B cell (primary cell): ENCODE measurements around the gene CORO2B. TPM values are rescaled to one million over a fixed set of nuclear protein-coding genes. Genes with fewer than 3 reads are reported as not detected.

ENCODE experiments used
- ATAC-seq: fragments of 200-7000 bp; cut with Tn5 transposase; one replicate; pipeline ENCODE4 v1.10.0; 2021; ENCODE audit warnings: low read depth, mild to moderate bottlenecking, moderate number of reproducible peaks, moderate library complexity
- CTCF ChIA-PET: fragments of 350-600 bp; sonication (Branson Sonifier 250); formaldehyde crosslinking; loops from one replicate; lab custom pipeline; 2021; ENCODE audit warnings: antibody characterized with exemption, inconsistent platforms; lab: Charles Lee
- POLR2A ChIA-PET: fragments of 350-600 bp; sonication (Branson Sonifier 250); formaldehyde crosslinking; loops from one replicate; lab custom pipeline; 2021; ENCODE audit warnings: antibody characterized with exemption; lab: Charles Lee
- DNase-seq: peaks from one replicate; pipeline ENCODE4 v3.0.0; 2013
- H2AFZ ChIP-seq: 2 replicates; pipeline ENCODE4 v1.6.1; 2012; ENCODE audit warnings: mild to moderate bottlenecking, low read depth, low read length; ENCODE audit not compliant: insufficient read depth, poor library complexity, severe bottlenecking
- H3K27ac ChIP-seq, 2 donors: 1 replicate in 1 of 2; 2 replicates in 1 of 2; pipeline ENCODE4 v1.5.1; 2012 to 2013; ENCODE audit warnings: low read length in 2 of 2, mild to moderate bottlenecking in 2 of 2, moderate library complexity in 1 of 2
- H3K27me3 ChIP-seq, 4 experiments: fragments of 200-600 bp in 1 of 4; sonication (generic) in 1 of 4; replicated peaks in 1 of 4; 1 replicate in 2 of 4; 2 replicates in 2 of 4; pipeline versions ENCODE4 v1.6.1 to v1.7.0; 2013 to 2016; ENCODE audit warnings: low read length in 3 of 4, mild to moderate bottlenecking in 2 of 4, mixed read lengths in 1 of 4, moderate library complexity in 1 of 4; ENCODE audit not compliant: insufficient read depth in 4 of 4, control insufficient read depth in 3 of 4; ENCODE audit errors: control extremely low read depth in 1 of 4
- H3K36me3 ChIP-seq, 2 experiments: replicated peaks in 1 of 2; 1 replicate in 1 of 2; 2 replicates in 1 of 2; pipeline versions ENCODE4 v1.6.1 to v1.7.1; 2013; ENCODE audit warnings: low read length in 1 of 2; ENCODE audit not compliant: insufficient read depth in 2 of 2, control insufficient read depth in 1 of 2; ENCODE audit errors: control extremely low read depth in 1 of 2, extremely low read depth in 1 of 2
- H3K4me1 ChIP-seq, 2 donors: fragments of 200-600 bp in 1 of 2; sonication (generic) in 1 of 2; 1 replicate in 1 of 2; 2 replicates in 1 of 2; pipeline versions ENCODE4 v1.5.1 to v1.6.1; 2013 to 2017; ENCODE audit warnings: low read length in 2 of 2; ENCODE audit not compliant: control insufficient read depth in 2 of 2, insufficient read depth in 2 of 2
- H3K4me2 ChIP-seq: replicated peaks from 2 replicates; pipeline ENCODE3; 2012; ENCODE audit warnings: mild to moderate bottlenecking, low read depth, low read length; ENCODE audit not compliant: poor library complexity, severe bottlenecking
- H3K4me3 ChIP-seq, 5 experiments: fragments of 200-600 bp in 1 of 5; sonication (generic) in 1 of 5; 1 replicate in 3 of 5; 2 replicates in 2 of 5; pipeline versions ENCODE4 v1.5.1 to v1.7.0; 2011 to 2016; ENCODE audit warnings: low read length in 4 of 5, mild to moderate bottlenecking in 4 of 5, low read depth in 2 of 5, control low read depth in 1 of 5, moderate library complexity in 1 of 5; ENCODE audit not compliant: insufficient read depth in 1 of 5; ENCODE audit errors: control extremely low read depth in 1 of 5, extremely low read depth in 1 of 5
- H3K79me2 ChIP-seq: fragments of 200-600 bp; sonication (generic); one replicate; pipeline ENCODE4 v1.6.0; 2016; ENCODE audit warnings: low read length; ENCODE audit not compliant: control insufficient read depth, insufficient read depth
- H3K9ac ChIP-seq: fragments of 200-600 bp; sonication (generic); 2 replicates; pipeline ENCODE4 v1.6.1; 2017; ENCODE audit warnings: mild to moderate bottlenecking, low read length, moderate library complexity
- H3K9me3 ChIP-seq, 3 donors: one replicate each; pipeline versions ENCODE4 v1.6.1 to v1.7.1; 2013; ENCODE audit warnings: low read length in 2 of 3; ENCODE audit not compliant: control insufficient read depth in 2 of 3, insufficient read depth in 1 of 3; ENCODE audit errors: control extremely low read depth in 1 of 3
- H4K20me1 ChIP-seq: 2 replicates; pipeline ENCODE4 v1.6.0; 2012; ENCODE audit warnings: mild to moderate bottlenecking, low read length; ENCODE audit not compliant: insufficient read depth, control insufficient read depth, poor library complexity, severe bottlenecking
- H3K27ac Mint-ChIP-seq: one replicate; pipeline ENCODE4 v1.8.0; 2021; ENCODE audit warnings: mixed read lengths
- H3K27me3 Mint-ChIP-seq: one replicate; pipeline ENCODE4 v1.8.0; 2021; ENCODE audit warnings: mixed read lengths
- H3K4me1 Mint-ChIP-seq: one replicate; pipeline ENCODE4 v1.8.0; 2021; ENCODE audit warnings: mixed read lengths
- H3K4me3 Mint-ChIP-seq: one replicate; pipeline ENCODE4 v1.8.0; 2021; ENCODE audit warnings: mixed read lengths
- H3K9me3 Mint-ChIP-seq: one replicate; pipeline ENCODE4 v1.8.0; 2022; ENCODE audit warnings: mixed read lengths; ENCODE audit not compliant: insufficient read depth
- CTCF ChIP-seq: fragments of 200-600 bp; IDR thresholded peaks from one replicate; pipeline ENCODE4 v1.8.0; 2022; ENCODE audit warnings: antibody characterized with exemption, mild to moderate bottlenecking
- EZH2 ChIP-seq: IDR thresholded peaks from 2 replicates; pipeline ENCODE4 v1.6.1; 2012; ENCODE audit warnings: borderline replicate concordance, low read depth, mild to moderate bottlenecking, moderate library complexity, low read length; ENCODE audit not compliant: insufficient read depth, poor library complexity, severe bottlenecking
- WGBS: methylation state at CpG from one replicate; pipeline ENCODE4 v1.1.5; 2013; ENCODE audit warnings: missing lambda C conversion rate; ENCODE audit not compliant: insufficient coverage; 5-methylcytosine and 5-hydroxymethylcytosine counted together
- intact Hi-C: fragments of 100-400 bp; cut with micrococcal nuclease; formaldehyde crosslinking; loops from one replicate; pipeline ENCODE4 v1.10.0; 2022
- polyA plus RNA-seq: library from polyadenylated mRNA; depleted of rRNA; stranded (reverse); fragments of >200 nt; gene quantifications from 2 replicates; pipeline ENCODE4 v1.2.3, GENCODE V29; 2012
- total RNA-seq, 2 donors: library from RNA; stranded (reverse); fragments of 120-200 nt in 1 of 2; gene quantifications; 1 replicate in 1 of 2; 2 replicates in 1 of 2; pipeline versions ENCODE4 v1.2.3 to v1.2.4, GENCODE V29; 2013 to 2022

CORO2B gene
- total and polyA plus RNA-seq, 2 donors (not counting 1 experiment from before 2014, with no cell fraction given): 9.5 to 11.3 TPM

GRCh38 chr15:68706931-68707330 is 128.1 kb downstream of the CORO2B start:
- no peak for TF ChIP-seq CTCF
- H3K4me2 ChIP-seq: no peak overlapping the region
- H3K79me2 ChIP-seq: no peaks in the 10 kb centered on the region
- no peak overlapping the region for H3K4me3 Mint-ChIP-seq
- H3K4me1 Mint-ChIP-seq: no peaks in the 10 kb centered on the region
- H3K27me3 ChIP-seq: no peaks in the 10 kb centered on the region
- intact Hi-C loops: no loop called here
- no peaks in the 10 kb centered on the region for H3K9me3 Mint-ChIP-seq
- H3K9ac ChIP-seq: no peak overlapping the region
- H3K27ac Mint-ChIP-seq: no peak overlapping the region
- no peaks in the 10 kb centered on the region for H4K20me1 ChIP-seq
- no peaks in the 10 kb centered on the region for H3K9me3 ChIP-seq
- DNase-seq (no peak), ATAC-seq (no peak)
- H2AFZ ChIP-seq: no peak overlapping the region
- peaks cover 3% of the 10 kb centered on the region for H3K27me3 Mint-ChIP-seq
- peaks cover 0 to 2% of the 10 kb centered on the region in 2 experiments for H3K36me3 ChIP-seq
- WGBS: 95% methylated on average over 8 of the region's 11 CpGs
- ChIA-PET POLR2A (no interaction called here), CTCF (interaction anchor here (1.6 kb wide), 1 partner anchor 33 kb away, joined by 4 read pairs; no protein-coding TSS in a partner anchor)
- H3K4me3 ChIP-seq: no peak overlapping the region
- no peak overlapping the region for H3K27ac ChIP-seq
- H3K4me1 ChIP-seq: no peaks in the 10 kb centered on the region

GRCh38 chr15:68707386-68707785 is 128.6 kb downstream of the CORO2B start:
- no peak overlapping the region for H3K4me3 ChIP-seq
- no peaks in the 10 kb centered on the region for H3K27me3 ChIP-seq
- H3K4me1 ChIP-seq: peaks cover 0 to under 1% of the 10 kb centered on the region in 2 donors
- Mint-ChIP-seq H3K4me1 (no peaks in the 10 kb centered on the region), H3K27me3 (peaks cover 3% of the 10 kb centered on the region), H3K27ac (no peak overlapping the region), H3K9me3 (no peaks in the 10 kb centered on the region), H3K4me3 (no peak overlapping the region)
- H3K4me2 ChIP-seq: no peak overlapping the region
- no peak for ATAC-seq
- WGBS: 69% methylated on average over 2 of the region's 5 CpGs
- no peak overlapping the region for H2AFZ ChIP-seq
- TF ChIP-seq CTCF (no peak), EZH2 (no peak)
- no peak overlapping the region for H3K27ac ChIP-seq
- no peaks in the 10 kb centered on the region for H3K9me3 ChIP-seq
- ChIA-PET POLR2A (no interaction called here), CTCF (interaction anchor here (0.6 to 1.6 kb wide), 2 partner anchors 33 to 167 kb away, joined by 3 to 4 read pairs; no protein-coding TSS in a partner anchor)
- no peaks in the 10 kb centered on the region for H4K20me1 ChIP-seq
- DNase-seq: no peak
- intact Hi-C loops: no loop called here
- H3K79me2 ChIP-seq: no peaks in the 10 kb centered on the region
- no peak overlapping the region for H3K9ac ChIP-seq
- peaks cover 0 to 2% of the 10 kb centered on the region in 2 experiments for H3K36me3 ChIP-seq
